ENCODE measurements around the gene WRNIP1.

DNA sequence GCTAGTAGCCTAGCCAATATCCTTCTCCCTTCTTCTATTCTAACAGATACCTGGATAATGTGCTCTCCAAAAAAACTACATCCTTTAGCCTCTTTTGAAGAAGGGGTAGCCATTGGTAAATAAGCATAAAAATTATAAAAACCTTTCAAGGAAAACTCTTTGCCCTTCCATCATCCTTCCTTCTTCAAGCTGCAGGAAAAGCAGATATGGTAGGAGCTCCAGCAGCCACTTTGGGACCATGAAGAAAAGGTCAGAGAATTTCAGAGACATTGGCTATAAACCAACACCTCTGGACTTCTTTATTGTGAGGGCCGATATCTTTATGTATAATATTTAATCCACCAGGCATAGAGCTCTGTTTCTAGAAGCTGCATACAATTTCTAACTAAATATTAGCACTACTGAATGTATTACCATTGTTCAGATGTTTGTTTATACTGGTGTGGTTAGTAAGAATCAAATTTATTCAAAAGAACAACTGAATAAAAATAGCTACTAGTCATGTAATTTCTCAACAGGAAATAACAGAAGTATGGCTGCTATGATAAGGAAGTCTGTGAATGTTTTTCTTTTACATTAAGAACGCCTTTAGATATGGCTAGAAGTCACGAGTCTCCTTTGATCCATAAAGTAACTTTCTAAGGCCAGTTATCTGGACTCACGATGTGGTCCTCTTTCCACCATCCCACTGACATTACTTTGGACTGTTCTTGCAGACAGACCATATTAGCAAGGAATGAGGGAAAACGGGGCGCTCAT lies 46.7 kb upstream of the WRNIP1 start:
- TF ChIP-seq, protein P1, sequence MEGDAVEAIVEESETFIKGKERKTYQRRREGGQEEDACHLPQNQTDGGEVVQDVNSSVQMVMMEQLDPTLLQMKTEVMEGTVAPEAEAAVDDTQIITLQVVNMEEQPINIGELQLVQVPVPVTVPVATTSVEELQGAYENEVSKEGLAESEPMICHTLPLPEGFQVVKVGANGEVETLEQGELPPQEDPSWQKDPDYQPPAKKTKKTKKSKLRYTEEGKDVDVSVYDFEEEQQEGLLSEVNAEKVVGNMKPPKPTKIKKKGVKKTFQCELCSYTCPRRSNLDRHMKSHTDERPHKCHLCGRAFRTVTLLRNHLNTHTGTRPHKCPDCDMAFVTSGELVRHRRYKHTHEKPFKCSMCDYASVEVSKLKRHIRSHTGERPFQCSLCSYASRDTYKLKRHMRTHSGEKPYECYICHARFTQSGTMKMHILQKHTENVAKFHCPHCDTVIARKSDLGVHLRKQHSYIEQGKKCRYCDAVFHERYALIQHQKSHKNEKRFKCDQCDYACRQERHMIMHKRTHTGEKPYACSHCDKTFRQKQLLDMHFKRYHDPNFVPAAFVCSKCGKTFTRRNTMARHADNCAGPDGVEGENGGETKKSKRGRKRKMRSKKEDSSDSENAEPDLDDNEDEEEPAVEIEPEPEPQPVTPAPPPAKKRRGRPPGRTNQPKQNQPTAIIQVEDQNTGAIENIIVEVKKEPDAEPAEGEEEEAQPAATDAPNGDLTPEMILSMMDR (IDR thresholded peaks at IDR 0.05 in 4 of 5, conservative IDR thresholded peaks at IDR 0.05 in 1 of 5) = no peak
- TF ChIP-seq POLR2A (IDR thresholded peaks at IDR 0.05) = no peak

Data from gastrocnemius medialis (tissue), 4 donors.